HEK293 (cell line): ENCODE measurements around the gene SLC35F5.
"Not testable (repeated sequence)": the region's sequence is repeated elsewhere in the genome, so short reads cannot be mapped to it uniquely, and the experiment has no call there.

Experiments used
- CTCF ChIP-seq: fragments of 450-650 bp; formaldehyde crosslinking; IDR thresholded peaks from 2 replicates; pipeline ENCODE4 v1.5.1; 2016; ENCODE audit warnings: missing biosample characterization, missing genetic modification characterization
- TRIM28 ChIP-seq: IDR thresholded peaks from 2 replicates; pipeline ENCODE4 v1.6.1; 2011; ENCODE audit warnings: low read length, control low read depth, borderline replicate concordance
- ZBTB26 ChIP-seq: fragments of 450-650 bp; formaldehyde crosslinking; optimal IDR thresholded peaks from 2 replicates; pipeline ENCODE3; 2016; ENCODE audit warnings: missing biosample characterization, mild to moderate bottlenecking, missing genetic modification characterization
- ZNF133 ChIP-seq: fragments of 450-650 bp; formaldehyde crosslinking; IDR thresholded peaks from 2 replicates; pipeline ENCODE4 v1.5.1; 2016; ENCODE audit warnings: missing biosample characterization, missing genetic modification characterization
- ZNF76 ChIP-seq: fragments of 450-650 bp; formaldehyde crosslinking; IDR thresholded peaks from 2 replicates; pipeline ENCODE4; 2016; ENCODE audit warnings: low read depth, missing biosample characterization, missing genetic modification characterization, borderline replicate concordance

- not testable (repeated sequence) for TF ChIP-seq ZNF76 (tag by site-specific recombination); ZBTB26 (tag by site-specific recombination); ZNF133 (tag by site-specific recombination); CTCF (tag by site-specific recombination); TRIM28
Measured at GRCh38 chr2:113690871-113691270, 65.6 kb downstream of the SLC35F5 start.
